HS-27A (cell line): ENCODE results near the gene PCK1.

Experiments
- DNase-seq: peaks from one replicate; pipeline ENCODE4 v3.0.0-alpha.2; 2012; ENCODE audit warnings: low read depth, missing footprints

PCK1 gene

DNA sequence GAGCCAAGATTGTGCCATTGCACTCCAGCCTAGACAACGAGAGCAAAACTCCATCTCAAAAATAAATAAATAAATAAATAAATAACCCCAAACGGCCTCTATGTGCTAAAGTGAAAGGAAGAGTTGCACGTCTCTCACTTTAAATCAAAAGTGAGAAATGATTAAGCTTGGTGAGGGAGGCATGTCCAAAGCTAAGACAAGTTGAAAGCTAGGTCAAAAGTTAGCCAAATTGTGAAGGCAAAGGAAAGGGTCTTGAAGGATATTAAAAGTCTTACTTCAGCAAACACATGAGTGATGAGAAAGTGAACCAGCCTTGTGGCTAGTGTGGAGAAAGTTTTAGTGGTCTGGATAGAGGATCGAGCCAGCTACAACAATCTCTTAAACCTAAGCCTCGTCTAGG lies 45.0 kb downstream of the PCK1 start:
- no peak for DNase-seq

GRCh38 chr20:57608516-57608915 lies 47.6 kb downstream of the PCK1 start:
- DNase-seq, result no peak

DNA sequence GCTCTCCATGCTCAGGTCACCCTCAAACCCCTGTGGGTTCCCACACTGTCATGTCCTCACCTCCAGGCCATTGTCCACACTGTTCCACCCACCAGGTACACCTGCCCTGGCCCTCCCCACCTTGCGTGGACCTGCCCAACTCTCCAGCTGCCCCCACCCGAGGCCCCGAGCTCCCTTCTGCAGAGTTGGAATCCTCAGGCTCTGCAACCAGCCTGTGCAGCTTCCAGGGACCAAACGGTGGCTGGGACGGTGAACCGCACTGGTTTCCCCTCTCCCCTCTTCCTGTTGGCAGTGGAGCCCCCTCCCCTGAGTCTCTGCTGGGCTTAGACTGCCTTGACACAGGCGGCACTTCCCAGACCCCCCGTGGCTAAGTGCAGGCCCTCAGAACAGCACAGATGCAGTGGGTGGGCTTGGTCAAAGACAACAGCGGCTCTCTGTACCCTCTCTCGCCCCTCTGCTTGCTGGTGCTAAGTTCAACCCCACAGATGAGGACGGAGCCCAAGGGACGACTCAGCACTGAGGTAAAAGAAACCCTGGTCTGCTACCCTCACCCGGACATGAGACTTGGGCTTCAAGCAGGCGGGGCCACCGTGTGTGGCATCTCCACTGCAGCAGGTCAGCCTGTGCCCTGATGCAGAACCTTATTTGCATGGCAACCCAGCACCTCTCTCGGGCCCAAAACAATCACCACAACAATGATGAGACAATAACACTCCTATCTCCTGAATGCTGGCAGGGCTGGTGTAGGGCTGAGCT lies 48.4 kb downstream of the PCK1 start:
- no peak for DNase-seq

DNA sequence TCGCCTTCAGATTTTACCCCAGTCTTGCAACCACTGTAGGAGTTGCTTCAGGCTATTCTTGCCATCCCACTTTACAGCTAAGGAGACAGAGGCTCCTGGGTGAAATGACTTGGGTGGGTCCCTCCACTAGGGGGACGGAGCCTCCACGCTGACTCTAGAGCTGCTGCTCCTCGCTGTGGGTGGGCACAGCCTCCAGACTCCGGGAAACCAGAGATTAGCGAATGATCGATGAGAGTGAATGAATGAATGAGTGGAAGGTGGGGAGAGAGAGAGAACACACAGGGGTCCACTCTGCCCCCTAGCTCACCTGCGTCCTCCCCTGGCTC lies 48.9 kb downstream of the PCK1 start:
- DNase-seq, result no peak

- DNase-seq, result no peak
These were observed 49.5 kb downstream of the PCK1 start for GRCh38 chr20:57610261-57610952.

DNA sequence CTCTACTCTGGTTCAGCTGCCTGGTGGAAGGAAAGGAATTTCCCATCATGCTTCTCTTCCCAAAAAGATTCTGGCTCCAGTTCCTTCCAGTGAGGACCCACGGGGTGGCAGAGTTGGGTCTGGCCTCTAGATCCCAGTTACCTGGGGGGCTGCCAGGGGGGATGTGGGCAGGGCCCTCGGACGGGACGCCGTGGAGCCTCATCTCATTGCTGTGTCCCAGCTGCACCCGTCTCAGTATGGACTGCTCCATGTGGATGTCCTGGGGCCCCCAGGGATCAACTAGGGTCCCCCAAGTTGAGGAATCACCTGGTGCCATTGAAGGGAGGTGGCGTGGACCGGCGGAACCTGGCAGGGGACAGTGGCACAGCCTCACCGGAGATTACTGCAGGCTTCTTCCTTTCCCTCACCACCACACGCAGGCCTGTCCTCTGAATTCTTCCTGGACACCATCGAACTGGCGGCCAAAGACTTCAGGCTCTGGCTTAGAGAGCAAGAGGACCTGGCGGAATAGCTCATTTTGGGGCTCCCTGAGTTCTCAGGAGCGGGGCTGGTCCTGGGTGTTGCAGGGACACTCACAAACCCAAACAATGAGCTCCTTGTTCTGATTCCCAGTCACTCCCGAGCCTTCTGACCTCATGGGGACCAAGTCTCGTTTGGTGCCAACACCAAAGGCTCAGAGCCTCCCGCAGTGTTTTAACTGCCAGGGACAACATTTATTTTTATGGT lies 50.8 kb downstream of the PCK1 start:
- no peak for DNase-seq

DNA sequence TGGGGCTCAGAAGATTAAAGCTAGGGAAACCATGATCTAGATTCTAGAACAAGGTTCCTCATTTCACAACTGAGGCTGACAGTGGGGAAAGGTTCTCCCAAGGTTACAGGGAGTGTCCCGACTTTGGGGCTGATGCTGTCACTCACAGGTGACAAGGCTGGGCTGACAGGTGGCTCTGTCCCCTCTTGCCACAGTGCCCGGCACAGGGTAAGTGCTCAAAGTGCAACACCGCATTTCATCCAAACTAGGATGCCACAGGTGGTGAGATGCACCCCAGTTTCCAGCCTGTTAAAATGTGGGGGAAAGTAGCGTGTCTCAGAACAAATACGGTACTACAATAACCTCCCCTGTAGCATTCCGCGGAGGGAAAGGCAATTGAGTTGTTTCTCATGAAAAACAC lies 51.5 kb downstream of the PCK1 start:
- no peak for DNase-seq

- no peak for DNase-seq
These were observed 52.0 kb downstream of the PCK1 start for GRCh38 chr20:57612916-57613315.

- DNase-seq, result no peak
These were observed 52.6 kb downstream of the PCK1 start for GRCh38 chr20:57613481-57613921.

GRCh38 chr20:57614490-57615444 lies 53.9 kb downstream of the PCK1 start:
- DNase-seq, result no peak

DNA sequence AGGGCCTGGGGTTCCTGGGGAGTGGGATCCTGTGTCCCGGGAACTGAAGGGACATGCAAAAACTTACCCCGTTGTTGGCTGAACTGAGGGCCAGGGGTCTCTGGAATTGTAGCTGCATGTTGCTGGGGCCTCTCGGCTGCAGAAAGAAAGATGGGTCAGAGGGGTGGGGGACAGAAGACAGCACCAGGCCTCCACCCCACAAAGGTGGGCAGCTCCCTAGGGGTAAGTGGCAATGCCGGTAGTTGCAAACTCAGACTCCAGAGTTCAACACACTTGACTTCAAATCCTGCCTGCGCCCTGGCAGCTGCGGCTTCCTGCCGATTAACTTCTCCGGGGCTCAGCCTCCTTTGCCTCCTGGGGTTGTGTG lies 54.5 kb downstream of the PCK1 start:
- no peak for DNase-seq

DNA sequence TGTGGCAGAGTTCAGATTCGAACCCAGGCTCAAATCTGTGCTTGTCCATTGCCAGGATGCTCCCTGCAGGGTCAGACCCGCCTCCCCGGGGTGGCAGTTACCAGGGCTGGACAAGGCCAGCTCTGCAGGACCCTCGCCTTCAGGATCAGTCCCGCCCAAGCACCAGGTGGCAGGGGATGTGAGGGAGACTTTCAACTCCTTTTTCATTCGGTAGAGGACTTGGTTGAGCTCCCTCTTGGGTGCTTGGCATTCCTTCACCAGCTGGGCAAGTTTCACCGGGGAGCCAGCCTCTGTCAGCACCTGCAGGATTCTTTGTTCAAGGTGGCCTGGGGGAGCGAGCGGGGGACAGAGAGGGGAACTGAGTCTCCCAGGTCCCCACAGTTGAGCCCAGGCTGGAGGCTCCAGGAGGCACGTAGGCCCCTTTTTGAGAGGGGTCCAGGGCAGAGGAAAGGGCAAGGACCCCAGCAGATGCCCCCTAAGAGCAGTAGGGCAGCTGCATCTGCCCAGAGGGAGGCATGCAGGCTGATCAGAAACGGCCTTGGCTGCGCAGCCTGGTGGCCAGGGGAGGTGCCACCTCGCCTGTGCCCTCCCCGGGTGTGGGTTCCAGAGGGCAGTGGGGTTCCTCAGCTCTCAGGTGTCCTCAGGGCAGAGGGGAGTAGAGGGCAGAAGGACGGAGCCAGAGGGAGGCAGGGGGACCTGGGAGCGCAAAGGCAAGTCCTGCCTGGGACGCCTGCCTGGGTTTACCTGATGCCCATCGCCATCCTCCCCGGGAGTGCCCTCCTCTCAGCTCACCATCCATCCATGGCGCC lies 55.4 kb downstream of the PCK1 start:
- no peak for DNase-seq

GRCh38 chr20:57617079-57617795 lies 56.3 kb downstream of the PCK1 start:
- no peak for DNase-seq
